ENCODE measurements around the gene ESRRA. TPM values are rescaled to one million over a fixed set of nuclear protein-coding genes. Genes with fewer than 3 reads are reported as not detected.
A peak's percentile ranks its signal among the peaks of the same experiment; 100 is the strongest.

The ESRRA gene
- total RNA-seq, 6 experiments from 2014 or later, result 28.5 to 82.6 (median 47.7) TPM

GRCh38 chr11:64291262-64291751 is 14.0 kb upstream of the ESRRA start, which contains the start of gene KCNK4:
Gene KCNK4 (plus strand): TSS chr11:64291302. CDS start chr11:64293019, 1,717 bp downstream.
- Histone ChIP-seq H3K27ac (no peak within 1 kb of the TSS), H3K36me3 (no peaks in the 10 kb centered on the region), H3K4me3 (peak within 1 kb of the TSS in 1 of 3 donors; percentile 1), H3K4me1 (peaks cover 0 to 14% (median 2%) of the 10 kb centered on the region in 4 donors), H3K27me3 (peaks cover 0 to 10% of the 10 kb centered on the region in 2 donors), H3K9me3 (no peaks in the 10 kb centered on the region)
- no peak for ATAC-seq
- WGBS (ENCODE audit: insufficient coverage, low coverage, low lambda C conversion rate, missing lambda C conversion rate), result no CpG with 5 or more reads among the region's 45 CpGs
- intact Hi-C loops (cut with DNase I), result no loop called here
- DNase-seq, result no peak
- TF ChIP-seq POLR2A (IDR thresholded peaks at IDR 0.05), result no peak
- TF ChIP-seq, protein P1, sequence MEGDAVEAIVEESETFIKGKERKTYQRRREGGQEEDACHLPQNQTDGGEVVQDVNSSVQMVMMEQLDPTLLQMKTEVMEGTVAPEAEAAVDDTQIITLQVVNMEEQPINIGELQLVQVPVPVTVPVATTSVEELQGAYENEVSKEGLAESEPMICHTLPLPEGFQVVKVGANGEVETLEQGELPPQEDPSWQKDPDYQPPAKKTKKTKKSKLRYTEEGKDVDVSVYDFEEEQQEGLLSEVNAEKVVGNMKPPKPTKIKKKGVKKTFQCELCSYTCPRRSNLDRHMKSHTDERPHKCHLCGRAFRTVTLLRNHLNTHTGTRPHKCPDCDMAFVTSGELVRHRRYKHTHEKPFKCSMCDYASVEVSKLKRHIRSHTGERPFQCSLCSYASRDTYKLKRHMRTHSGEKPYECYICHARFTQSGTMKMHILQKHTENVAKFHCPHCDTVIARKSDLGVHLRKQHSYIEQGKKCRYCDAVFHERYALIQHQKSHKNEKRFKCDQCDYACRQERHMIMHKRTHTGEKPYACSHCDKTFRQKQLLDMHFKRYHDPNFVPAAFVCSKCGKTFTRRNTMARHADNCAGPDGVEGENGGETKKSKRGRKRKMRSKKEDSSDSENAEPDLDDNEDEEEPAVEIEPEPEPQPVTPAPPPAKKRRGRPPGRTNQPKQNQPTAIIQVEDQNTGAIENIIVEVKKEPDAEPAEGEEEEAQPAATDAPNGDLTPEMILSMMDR (IDR thresholded peaks at IDR 0.05), result no peak

GRCh38 chr11:64291752-64292459 is 13.4 kb upstream of the ESRRA start:
- Histone ChIP-seq H3K27me3 (peaks cover 0 to 13% of the 10 kb centered on the region in 2 donors), H3K4me1 (peaks cover 0 to 12% (median 0%) of the 10 kb centered on the region in 4 donors), H3K36me3 (no peaks in the 10 kb centered on the region), H3K9me3 (no peaks in the 10 kb centered on the region), H3K27ac (no peak overlapping the region), H3K4me3 (peak overlapping the region in 1 of 3 donors; percentile 1)
- no peak for TF ChIP-seq POLR2A (IDR thresholded peaks at IDR 0.05)
- TF ChIP-seq, protein P1 (IDR thresholded peaks at IDR 0.05), result no peak
- intact Hi-C loops (cut with DNase I), result no loop called here
- WGBS (ENCODE audit: insufficient coverage, low coverage, low lambda C conversion rate, missing lambda C conversion rate), result no CpG with 5 or more reads among the region's 96 CpGs
- DNase-seq (no peak), ATAC-seq (no peak)

- no peak for ATAC-seq
- no peaks in the 10 kb centered on the region for H3K36me3 ChIP-seq
- no peak for TF ChIP-seq POLR2A (IDR thresholded peaks at IDR 0.05)
- TF ChIP-seq, protein P1 (IDR thresholded peaks at IDR 0.05), result no peak
- 7% methylated on average over 15 of the region's 42 CpGs for WGBS (ENCODE audit: insufficient coverage, low coverage, low lambda C conversion rate, missing lambda C conversion rate)
- peaks cover 0 to 21% of the 10 kb centered on the region in 2 donors for H3K27me3 ChIP-seq
- no peak for DNase-seq
- no peak overlapping the region for H3K27ac ChIP-seq
- H3K4me3 ChIP-seq, result no peak overlapping the region
- H3K4me1 ChIP-seq, result peaks cover 0 to 12% (median 0%) of the 10 kb centered on the region in 4 donors
- no peaks in the 10 kb centered on the region for H3K9me3 ChIP-seq
- intact Hi-C loops (cut with DNase I), result no loop called here
Measured at GRCh38 chr11:64292460-64293254, 12.7 kb upstream of the ESRRA start.

DNA sequence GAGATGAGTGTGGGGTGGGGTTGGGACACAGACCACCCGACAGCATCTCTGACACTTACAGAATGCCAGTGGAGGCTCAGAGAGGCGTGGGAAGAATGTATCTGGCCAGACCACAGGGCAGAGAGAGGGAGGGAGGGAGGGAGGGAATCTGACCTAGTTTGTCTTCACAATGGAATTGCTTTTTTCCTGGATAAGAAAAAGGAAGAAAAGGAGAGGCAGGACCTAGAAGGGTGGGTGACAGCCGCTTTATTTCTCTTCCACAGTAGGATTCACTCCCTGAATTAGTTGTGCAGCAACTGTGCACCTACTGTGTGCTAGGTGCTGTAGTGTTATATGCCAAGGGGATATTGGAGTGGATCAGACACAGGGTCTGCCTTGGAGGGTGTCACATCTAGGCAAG is 10.6 kb upstream of the ESRRA start:
- peaks cover 0 to 37% of the 10 kb centered on the region in 2 donors for H3K27me3 ChIP-seq
- H3K27ac ChIP-seq, result no peak overlapping the region
- intact Hi-C loops (cut with DNase I), result no loop called here
- peaks cover 0 to 21% (median 2%) of the 10 kb centered on the region in 4 donors for H3K4me1 ChIP-seq
- DNase-seq (no peak), ATAC-seq (no peak)
- TF ChIP-seq, protein P1 (IDR thresholded peaks at IDR 0.05), result no peak
- no peak for TF ChIP-seq POLR2A (IDR thresholded peaks at IDR 0.05)
- 47% methylated on average over 3 of the region's 3 CpGs for WGBS (ENCODE audit: insufficient coverage, low coverage, low lambda C conversion rate, missing lambda C conversion rate)
- H3K9me3 ChIP-seq, result no peaks in the 10 kb centered on the region
- H3K36me3 ChIP-seq, result no peaks in the 10 kb centered on the region
- H3K4me3 ChIP-seq, result no peak overlapping the region
